CD4-positive, alpha-beta T cell treated with Interleukin-21 for 1 hour (primary cell): ENCODE measurements around the gene NAV3.

Source experiments
- DNase-seq: peaks from one replicate; pipeline ENCODE4 v3.0.0-alpha.2; 2020

Gene NAV3

DNA sequence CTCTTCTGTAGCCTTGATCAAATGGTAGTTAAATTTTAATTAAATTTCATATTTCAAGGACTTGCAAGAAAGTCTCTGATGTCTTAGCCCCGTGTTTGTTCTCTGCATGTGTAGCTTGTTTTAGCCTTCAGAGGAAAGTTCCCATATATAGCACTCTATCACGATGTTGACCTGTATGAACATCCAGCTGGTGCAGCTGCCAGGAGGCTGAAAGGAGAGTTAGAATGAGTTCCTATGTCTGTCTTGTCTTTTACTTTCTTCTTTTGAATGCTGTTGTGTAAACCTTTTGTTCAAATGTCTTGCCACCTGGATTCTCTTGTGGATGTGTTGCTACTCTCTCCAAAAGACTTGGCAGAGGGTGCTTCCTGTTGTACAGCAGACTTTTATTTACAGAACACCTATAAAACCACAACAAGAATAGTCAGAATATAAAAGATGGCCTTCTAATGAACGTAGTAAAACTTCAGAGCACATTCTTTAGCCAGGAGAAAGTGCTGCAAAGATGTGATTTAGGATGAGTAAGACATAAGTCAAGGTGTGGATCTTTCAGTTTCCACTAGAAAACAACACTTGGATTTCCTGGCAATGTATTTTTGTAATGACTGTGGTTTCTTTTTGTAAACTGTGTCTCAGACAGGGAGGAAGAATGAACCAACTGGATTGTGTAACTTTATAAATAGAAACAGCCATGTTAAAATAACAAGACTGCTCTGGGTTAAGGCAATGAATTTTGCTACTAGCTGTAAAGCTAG lies 17.2 kb downstream of the NAV3 start:
- no peak for DNase-seq

- no peak for DNase-seq
Measured at GRCh38 chr12:77850129-77850528, 19.4 kb downstream of the NAV3 start.

GRCh38 chr12:77850698-77851097 lies 20.0 kb downstream of the NAV3 start:
- DNase-seq = no peak

DNA sequence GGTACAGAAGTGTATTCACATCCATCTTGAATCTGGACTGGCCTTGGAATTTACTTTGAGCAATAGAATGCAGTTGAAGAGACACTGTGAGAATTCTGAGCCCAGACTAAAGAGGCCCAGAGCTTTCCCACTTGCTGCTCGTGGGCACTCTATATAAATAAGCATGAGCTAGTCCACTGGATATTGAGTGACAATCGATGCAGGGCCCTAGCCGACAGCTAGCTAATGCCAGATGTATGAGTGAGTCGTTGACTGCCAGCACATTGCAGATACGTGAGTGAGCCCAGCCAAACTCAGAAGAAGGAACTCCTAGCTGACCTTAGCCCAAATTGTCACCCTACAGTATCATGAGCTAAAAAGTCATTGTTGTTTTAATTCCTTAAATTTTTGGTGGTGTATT lies 24.9 kb downstream of the NAV3 start:
- no peak for DNase-seq

- DNase-seq = no peak
Measured at GRCh38 chr12:77861317-77861716, 30.6 kb downstream of the NAV3 start.

GRCh38 chr12:77865178-77865577 lies 34.5 kb downstream of the NAV3 start:
- no peak for DNase-seq

- DNase-seq = no peak
Measured at GRCh38 chr12:77878901-77879300, 48.2 kb downstream of the NAV3 start.

GRCh38 chr12:77882709-77883108 lies 52.0 kb downstream of the NAV3 start:
- no peak for DNase-seq

DNA sequence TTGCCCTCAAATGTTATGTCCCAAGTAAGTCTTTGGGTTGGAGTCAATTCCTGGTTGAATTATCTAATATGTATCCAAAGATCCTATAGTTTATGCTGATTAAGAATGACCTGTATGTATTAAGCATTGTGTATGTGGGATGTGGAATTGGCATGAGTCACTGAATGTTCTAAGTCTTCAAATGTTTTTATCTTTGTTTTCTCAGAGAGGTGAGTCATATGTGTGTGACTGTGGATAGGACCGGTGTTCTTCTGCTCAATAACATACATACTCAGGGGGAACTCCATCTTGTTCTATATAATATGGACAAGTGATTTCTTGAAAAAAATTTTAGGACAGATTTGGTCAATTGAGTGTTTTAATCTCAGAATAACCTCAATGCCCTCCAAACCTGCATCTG lies 57.9 kb downstream of the NAV3 start:
- DNase-seq = no peak

DNA sequence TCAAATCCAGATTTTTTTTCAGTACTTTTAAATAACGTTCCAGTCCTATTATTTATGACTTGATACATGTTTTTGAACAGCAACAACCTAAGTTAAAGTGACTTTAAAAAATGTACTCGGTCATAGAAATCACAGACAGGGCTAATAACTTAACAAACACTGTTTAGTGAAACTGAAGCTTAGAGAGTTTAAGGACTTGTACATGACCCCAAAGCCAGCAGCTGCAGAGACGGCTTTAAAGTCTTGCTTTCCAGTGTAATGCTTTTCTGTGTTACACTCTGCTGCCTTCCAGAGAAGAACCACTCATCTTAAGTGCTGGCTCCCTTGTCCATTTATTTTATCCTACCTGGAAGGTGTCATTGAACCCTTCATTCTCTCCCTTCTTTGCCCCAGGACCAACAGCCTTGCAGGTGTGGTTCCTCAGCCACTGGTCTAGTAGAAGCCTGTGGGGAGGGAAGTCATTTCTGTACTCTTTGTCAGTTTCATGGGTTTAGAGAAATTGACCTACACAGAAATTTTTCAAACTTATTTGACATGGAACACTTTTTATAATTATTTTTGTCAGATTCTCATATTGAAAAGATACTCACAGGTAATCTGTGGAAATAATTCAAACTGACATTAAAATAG lies 60.9 kb downstream of the NAV3 start:
- DNase-seq = no peak

- DNase-seq = no peak
Measured at GRCh38 chr12:77893918-77894317, 63.2 kb downstream of the NAV3 start.

DNA sequence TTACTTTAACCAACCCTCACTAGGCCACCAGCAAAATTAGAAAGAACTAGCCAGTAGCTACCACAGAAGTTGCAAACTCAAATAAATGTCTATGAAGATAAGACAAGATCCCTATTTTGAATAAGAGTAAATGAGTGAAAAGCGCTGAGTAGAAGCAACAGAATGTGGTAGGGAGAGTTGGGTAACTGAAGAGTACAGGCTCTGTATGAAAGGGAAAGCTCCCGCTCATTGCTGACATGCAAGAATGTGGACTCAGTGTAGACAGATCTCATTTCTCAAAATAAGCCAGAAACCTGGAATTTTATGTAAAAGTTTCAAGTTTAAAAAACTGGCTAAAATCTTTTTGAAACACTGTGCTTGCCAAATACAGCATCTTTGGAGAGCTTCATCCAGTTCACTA lies 63.9 kb downstream of the NAV3 start:
- no peak for DNase-seq

DNA sequence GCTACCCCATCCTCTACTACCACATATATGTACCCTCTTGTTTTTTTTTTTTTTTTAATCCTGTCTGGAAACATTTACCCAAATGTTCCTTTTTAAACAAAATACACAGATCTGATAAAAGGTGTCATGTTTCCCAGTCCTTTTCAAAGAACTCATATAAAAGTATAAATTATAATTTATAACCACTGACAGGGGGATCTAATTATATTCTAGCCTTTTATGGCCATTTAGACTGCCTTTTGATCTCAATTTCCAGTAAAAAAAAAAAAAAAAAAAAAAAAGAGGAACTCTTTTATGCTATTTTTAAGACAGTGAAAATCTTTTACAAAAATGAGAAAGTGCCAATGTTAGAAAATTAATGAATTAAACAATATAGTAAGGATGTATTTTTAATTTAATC lies 65.0 kb downstream of the NAV3 start:
- no peak for DNase-seq

DNA sequence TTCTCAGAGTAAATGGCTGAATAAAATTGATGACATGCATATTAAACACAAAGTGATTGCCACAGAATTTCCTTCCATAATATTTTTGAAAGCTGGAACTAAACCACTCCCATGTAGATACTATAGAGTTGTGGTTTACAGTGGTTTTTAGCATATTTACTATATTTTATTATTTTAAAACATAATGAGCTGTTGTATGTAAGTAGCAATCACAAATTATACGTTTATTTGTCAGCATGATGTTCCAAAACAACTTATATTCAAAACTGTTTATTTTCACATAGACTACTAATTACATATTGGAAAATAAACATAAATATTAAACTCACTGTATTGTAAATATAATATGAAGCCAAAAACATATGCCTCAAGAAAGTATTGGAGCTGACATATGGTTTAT lies 77.2 kb downstream of the NAV3 start:
- DNase-seq = no peak

GRCh38 chr12:77914081-77914488 lies 83.4 kb downstream of the NAV3 start:
- DNase-seq = no peak

DNA sequence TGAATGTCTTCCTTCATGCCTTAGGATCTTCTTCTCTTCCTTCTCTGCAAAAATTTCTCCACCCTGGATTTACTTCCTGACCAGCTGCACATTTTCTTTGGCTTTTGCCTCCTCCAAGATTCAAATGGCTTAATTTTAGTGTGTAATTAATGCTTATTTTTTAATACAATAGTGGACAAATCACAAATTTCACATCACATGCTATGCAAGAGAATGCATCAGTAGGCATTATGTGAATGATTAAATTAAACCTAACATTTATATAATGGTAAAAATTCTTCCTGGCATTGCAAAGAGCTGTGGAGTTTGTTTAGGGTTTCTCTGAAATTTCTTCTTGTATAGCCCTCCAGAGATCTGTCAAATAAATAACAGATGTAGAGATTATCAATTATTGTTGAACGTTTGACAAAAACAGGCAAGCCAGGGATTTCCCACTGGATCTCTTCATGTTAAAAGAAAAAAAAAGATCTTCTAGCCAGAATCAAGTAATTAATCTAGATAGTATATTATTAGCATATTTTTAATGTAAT lies 84.4 kb downstream of the NAV3 start:
- DNase-seq = no peak

DNA sequence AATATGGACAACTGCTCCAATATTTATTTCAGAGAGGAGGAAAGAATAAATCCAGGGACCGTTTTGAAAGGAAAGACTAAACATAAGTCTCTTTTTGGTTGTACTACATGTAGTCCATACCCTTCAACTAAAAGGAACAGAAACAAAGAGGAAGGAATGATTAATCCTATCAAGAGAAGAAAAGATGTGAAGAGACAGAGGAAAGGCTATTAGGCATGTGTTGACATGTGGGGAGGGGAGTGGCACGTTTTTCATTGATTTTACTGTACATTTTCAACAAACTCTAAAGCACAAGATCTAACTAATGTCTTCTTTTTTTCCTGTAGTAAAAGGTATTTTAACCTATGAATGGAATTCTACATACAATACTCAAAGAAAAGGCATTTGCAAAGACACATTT lies 85.6 kb downstream of the NAV3 start:
- DNase-seq = no peak

DNA sequence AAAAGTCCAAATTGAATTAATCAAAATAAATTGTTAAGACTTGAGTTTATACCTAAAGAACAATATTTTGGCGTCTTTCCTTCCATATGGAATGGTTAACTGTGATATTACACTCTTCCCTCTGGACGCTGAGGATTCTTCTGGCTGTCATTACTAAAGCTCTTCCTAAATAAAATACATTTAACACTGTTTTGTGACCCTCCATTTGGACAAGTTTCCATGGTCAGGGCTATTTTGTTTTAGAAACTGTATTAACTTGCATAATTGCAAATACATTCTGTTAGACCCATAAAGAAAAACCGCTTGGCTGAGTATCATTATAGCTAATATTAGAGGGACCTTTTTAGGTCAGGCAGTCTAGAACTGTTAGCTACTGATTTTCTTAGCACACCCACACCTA lies 87.4 kb downstream of the NAV3 start:
- no peak for DNase-seq

GRCh38 chr12:77919450-77919849 lies 88.8 kb downstream of the NAV3 start:
- no peak for DNase-seq

DNA sequence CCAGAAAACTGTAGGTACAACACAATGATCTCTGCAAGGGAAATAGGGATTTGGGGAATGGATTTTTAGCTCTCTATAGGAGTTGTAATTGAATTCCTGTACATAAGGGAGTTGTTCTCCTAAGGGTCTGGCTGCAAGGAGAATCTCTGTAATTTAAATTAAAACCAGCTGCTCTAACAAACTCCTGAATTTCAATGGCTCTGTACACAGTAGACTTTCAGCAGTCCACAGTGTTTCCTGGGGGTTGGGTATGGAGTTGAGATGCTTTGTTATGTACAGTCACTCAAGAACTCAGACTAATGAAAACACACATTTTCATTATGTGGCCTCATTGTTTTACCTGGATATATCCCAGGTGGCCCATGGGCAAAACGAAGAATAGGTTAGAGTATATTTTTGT lies 93.2 kb downstream of the NAV3 start:
- no peak for DNase-seq

DNA sequence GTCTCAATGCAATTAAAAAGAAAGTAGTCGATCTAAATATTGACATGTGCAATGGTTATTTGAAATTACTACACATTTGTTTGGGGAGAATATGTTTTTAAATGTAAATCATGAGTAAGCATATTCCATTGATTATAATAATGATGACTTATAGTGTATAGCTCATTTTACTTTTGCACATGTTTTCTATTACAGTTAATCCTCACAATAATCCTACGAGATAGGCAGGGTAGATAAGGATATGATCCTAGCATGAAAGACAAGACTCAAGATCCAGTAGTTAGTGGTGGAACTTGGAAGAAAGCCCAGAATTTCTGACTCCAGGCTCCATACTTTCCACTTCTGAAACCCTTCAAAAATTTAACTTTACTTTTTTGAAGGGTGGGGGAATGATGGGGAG lies 94.0 kb downstream of the NAV3 start:
- no peak for DNase-seq

DNA sequence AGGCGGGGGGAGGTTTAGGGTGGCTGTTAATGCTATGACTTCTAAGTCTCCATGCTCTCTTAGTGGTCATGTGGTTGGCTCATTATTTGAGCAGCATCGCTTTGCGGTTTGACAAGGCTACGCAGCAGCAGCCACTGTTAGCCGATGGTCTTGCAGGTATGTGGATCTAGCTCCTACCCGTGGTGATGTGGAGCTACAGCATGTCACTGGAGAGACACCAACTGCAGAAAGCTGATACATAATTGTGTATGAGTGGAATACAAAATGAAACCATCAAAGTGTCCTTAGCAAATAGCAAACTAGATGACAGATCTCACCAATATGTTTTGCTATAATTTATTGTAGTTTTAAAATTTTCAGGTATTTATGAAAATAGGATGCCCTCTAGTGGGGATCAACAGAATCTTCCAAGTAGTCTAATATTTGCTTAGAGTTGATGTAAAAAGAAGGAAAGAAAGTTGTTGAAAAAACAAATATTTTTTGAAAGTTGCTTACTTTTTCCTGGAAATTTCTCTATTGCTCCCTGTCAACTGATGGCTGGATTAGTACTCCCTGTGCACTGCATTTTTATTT lies 94.9 kb downstream of the NAV3 start:
- no peak for DNase-seq

- DNase-seq = no peak
Measured at GRCh38 chr12:77928078-77928477, 97.4 kb downstream of the NAV3 start.

DNA sequence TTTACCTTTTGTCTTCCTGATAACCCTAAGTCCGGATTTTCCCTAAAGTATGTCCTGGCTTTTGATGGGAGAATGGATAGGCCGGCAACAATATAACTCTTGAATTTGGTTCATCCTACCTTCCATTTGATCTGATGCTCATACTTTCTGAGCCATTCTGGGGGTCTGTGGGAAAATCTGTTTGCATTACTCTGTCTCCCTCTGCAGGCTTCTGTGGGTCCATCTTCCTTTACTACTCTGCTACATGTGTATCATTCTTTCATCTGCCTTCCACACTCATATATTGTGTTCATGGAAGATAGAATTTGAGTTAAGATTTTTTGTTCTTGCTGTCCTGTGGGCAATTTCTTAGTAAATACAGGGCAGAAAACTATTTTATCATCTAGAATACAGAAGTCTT lies 101.5 kb downstream of the NAV3 start:
- no peak for DNase-seq
